Measurements from ENCODE around the gene NCSTN. TPM values are rescaled to one million over a fixed set of nuclear protein-coding genes. Genes with fewer than 3 reads are reported as not detected.
A peak's percentile ranks its signal among the peaks of the same experiment; 100 is the strongest.

The NCSTN gene
- total RNA-seq, 2 experiments from 2014 or later = 44.8 to 55.5 TPM

GRCh38 chr1:160402001-160402795 is 59.0 kb downstream of the NCSTN start:
- Histone ChIP-seq H3K27ac (ENCODE audit: low read depth, low read length, poor library complexity, severe bottlenecking) (no peak overlapping the region), H3K4me1 (ENCODE audit: insufficient read depth, low read length, poor library complexity, severe bottlenecking) (peaks cover 16% of the 10 kb centered on the region), H3K36me3 (ENCODE audit: insufficient read depth, low read length) (no peaks in the 10 kb centered on the region), H3K4me3 (ENCODE audit: low read depth, low read length, poor library complexity, severe bottlenecking) (peak overlapping the region; percentile 70), H3K4me2 (ENCODE audit: low read length) (peak overlapping the region; percentile 76), H3K79me2 (ENCODE audit: insufficient read depth, low read depth, low read length) (no peaks in the 10 kb centered on the region), H2AFZ (ENCODE audit: low read length) (no peak overlapping the region), H3K9me2 (ENCODE audit: insufficient read depth, low read length) (no peaks in the 10 kb centered on the region), H3K9me3 (ENCODE audit: low read length) (no peaks in the 10 kb centered on the region), H4K20me1 (ENCODE audit: insufficient read depth, low read length) (no peaks in the 10 kb centered on the region)
- TF ChIP-seq, protein P1, sequence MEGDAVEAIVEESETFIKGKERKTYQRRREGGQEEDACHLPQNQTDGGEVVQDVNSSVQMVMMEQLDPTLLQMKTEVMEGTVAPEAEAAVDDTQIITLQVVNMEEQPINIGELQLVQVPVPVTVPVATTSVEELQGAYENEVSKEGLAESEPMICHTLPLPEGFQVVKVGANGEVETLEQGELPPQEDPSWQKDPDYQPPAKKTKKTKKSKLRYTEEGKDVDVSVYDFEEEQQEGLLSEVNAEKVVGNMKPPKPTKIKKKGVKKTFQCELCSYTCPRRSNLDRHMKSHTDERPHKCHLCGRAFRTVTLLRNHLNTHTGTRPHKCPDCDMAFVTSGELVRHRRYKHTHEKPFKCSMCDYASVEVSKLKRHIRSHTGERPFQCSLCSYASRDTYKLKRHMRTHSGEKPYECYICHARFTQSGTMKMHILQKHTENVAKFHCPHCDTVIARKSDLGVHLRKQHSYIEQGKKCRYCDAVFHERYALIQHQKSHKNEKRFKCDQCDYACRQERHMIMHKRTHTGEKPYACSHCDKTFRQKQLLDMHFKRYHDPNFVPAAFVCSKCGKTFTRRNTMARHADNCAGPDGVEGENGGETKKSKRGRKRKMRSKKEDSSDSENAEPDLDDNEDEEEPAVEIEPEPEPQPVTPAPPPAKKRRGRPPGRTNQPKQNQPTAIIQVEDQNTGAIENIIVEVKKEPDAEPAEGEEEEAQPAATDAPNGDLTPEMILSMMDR (conservative IDR thresholded peaks at IDR 0.05; ENCODE audit: low read length) = no peak
- TF ChIP-seq EZH2phosphoT487 (IDR thresholded peaks at IDR 0.05; ENCODE audit: borderline replicate concordance, low read depth, low read length) = no peak
- ChIA-PET POLR2A (interaction anchor here (0.5 to 0.7 kb wide), 3 partner anchors 30 to 137 kb away, joined by 3 read pairs; no protein-coding TSS in a partner anchor), CTCF (ENCODE audit: unreplicated experiment) (no interaction called here)
- no TSS peak for BruUV-seq (replicated peaks)
- no peak for DNase-seq (ENCODE audit: low spot score)
- intact Hi-C loops (cut with micrococcal nuclease; ENCODE audit: unreplicated experiment) = no loop called here

DNA sequence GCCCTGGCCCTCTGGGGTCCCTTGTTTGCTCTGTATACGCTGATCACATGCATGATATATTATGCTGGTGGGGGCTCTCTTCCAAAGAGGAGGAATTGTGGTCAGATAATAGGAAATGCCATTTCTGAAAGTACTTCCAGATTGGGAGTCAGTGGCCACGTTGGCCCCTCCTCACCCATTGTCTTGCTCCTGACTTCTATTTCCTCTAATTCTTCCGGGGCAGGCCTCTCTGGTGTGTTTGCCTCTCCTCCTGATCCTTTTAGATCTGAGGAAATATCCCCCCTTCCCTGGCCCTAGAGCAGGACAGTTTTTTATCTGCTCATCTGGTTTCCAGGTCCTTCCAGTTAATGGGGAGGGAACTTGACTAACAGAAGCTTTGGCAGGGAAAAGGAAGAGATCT is 60.1 kb downstream of the NCSTN start:
- H3K9me3 ChIP-seq (ENCODE audit: low read length) = no peaks in the 10 kb centered on the region
- H3K27ac ChIP-seq (ENCODE audit: low read depth, low read length, poor library complexity, severe bottlenecking) = no peak overlapping the region
- ChIA-PET POLR2A (interaction anchor here (1.3 kb wide), 1 partner anchor 24 kb away, joined by 3 read pairs; no protein-coding TSS in a partner anchor), CTCF (ENCODE audit: unreplicated experiment) (no interaction called here)
- DNase-seq (ENCODE audit: low spot score) = no peak
- no peak overlapping the region for H3K4me2 ChIP-seq (ENCODE audit: low read length)
- intact Hi-C loops (cut with micrococcal nuclease; ENCODE audit: unreplicated experiment) = no loop called here
- no peak overlapping the region for H3K4me3 ChIP-seq (ENCODE audit: low read depth, low read length, poor library complexity, severe bottlenecking)
- no peaks in the 10 kb centered on the region for H3K79me2 ChIP-seq (ENCODE audit: insufficient read depth, low read depth, low read length)
- no TSS peak for BruUV-seq (replicated peaks)
- peaks cover 16% of the 10 kb centered on the region for H3K4me1 ChIP-seq (ENCODE audit: insufficient read depth, low read length, poor library complexity, severe bottlenecking)
- TF ChIP-seq, protein P1 (conservative IDR thresholded peaks at IDR 0.05; ENCODE audit: low read length) = no peak
- TF ChIP-seq EZH2phosphoT487 (IDR thresholded peaks at IDR 0.05; ENCODE audit: borderline replicate concordance, low read depth, low read length) = no peak
- no peaks in the 10 kb centered on the region for H4K20me1 ChIP-seq (ENCODE audit: insufficient read depth, low read length)
- H3K36me3 ChIP-seq (ENCODE audit: insufficient read depth, low read length) = no peaks in the 10 kb centered on the region
- H3K9me2 ChIP-seq (ENCODE audit: insufficient read depth, low read length) = no peaks in the 10 kb centered on the region
- H2AFZ ChIP-seq (ENCODE audit: low read length) = no peak overlapping the region

DNA sequence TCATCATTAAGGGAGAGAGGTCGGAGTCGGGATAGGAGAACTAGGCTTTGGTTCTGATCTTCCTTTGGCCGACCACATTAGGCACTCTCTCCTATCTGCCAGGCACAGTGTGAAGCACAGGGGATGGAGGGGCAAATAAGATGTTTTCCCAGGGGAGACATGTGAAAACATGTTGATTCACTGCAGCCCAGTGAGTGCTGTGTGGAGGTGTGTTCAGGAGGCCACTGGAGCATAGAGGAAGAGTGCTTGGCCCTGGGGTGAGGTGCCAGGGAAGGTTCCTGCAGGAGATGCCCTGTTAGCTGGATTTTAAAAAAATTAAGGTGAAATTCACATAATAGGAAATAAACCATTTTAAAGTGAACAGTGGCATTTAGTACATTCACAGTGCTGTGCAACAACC is 60.9 kb downstream of the NCSTN start:
- Histone ChIP-seq H3K9me2 (ENCODE audit: insufficient read depth, low read length) (no peaks in the 10 kb centered on the region), H2AFZ (ENCODE audit: low read length) (no peak overlapping the region), H4K20me1 (ENCODE audit: insufficient read depth, low read length) (no peaks in the 10 kb centered on the region), H3K4me2 (ENCODE audit: low read length) (peak overlapping the region; percentile 2; the same call in 1 of the 2 replicates), H3K4me3 (ENCODE audit: low read depth, low read length, poor library complexity, severe bottlenecking) (no peak overlapping the region), H3K36me3 (ENCODE audit: insufficient read depth, low read length) (no peaks in the 10 kb centered on the region), H3K4me1 (ENCODE audit: insufficient read depth, low read length, poor library complexity, severe bottlenecking) (peaks cover 16% of the 10 kb centered on the region), H3K9me3 (ENCODE audit: low read length) (no peaks in the 10 kb centered on the region), H3K79me2 (ENCODE audit: insufficient read depth, low read depth, low read length) (no peaks in the 10 kb centered on the region), H3K27ac (ENCODE audit: low read depth, low read length, poor library complexity, severe bottlenecking) (no peak overlapping the region)
- TF ChIP-seq EZH2phosphoT487 (IDR thresholded peaks at IDR 0.05; ENCODE audit: borderline replicate concordance, low read depth, low read length) = no peak
- TF ChIP-seq, protein P1 (conservative IDR thresholded peaks at IDR 0.05; ENCODE audit: low read length) = no peak
- intact Hi-C loops (cut with micrococcal nuclease; ENCODE audit: unreplicated experiment) = no loop called here
- BruUV-seq (replicated peaks) = no TSS peak
- peak; percentile 47 for DNase-seq (ENCODE audit: low spot score)
- ChIA-PET CTCF (ENCODE audit: unreplicated experiment) (no interaction called here), POLR2A (interaction anchor here (1.3 kb wide), 1 partner anchor 25 kb away, joined by 3 read pairs; no protein-coding TSS in a partner anchor)
